Stomach (tissue), 4 donors: Measurements from ENCODE around the gene HOXC11.

Source experiments
- EP300 ChIP-seq: sonication (generic); formaldehyde crosslinking; IDR thresholded peaks from one replicate; pipeline ENCODE4 v1.6.1; 2017; ENCODE audit warnings: antibody characterized with exemption
- POLR2A ChIP-seq, 4 donors: fragments of 450-650 bp; IDR thresholded peaks; one replicate each; pipeline ENCODE4 v1.6.1; 2016; ENCODE audit warnings: antibody characterized with exemption in 4 of 4, control low read depth in 2 of 4, mild to moderate bottlenecking in 1 of 4, moderate library complexity in 1 of 4
- POLR2AphosphoS5 ChIP-seq, 3 donors: sonication (generic); formaldehyde crosslinking; IDR thresholded peaks; one replicate each; pipeline ENCODE4 v1.6.1; 2016; ENCODE audit warnings: antibody characterized with exemption in 3 of 3
- TF ChIP-seq, protein P1 (sequence below), 7 experiments: fragments of 450-650 bp in 4 of 7; fragments of 200-600 bp in 3 of 7; sonication (generic) in 3 of 7; IDR thresholded peaks; one replicate each; pipeline ENCODE4 v1.5.1; 2016 to 2019; ENCODE audit warnings: antibody characterized with exemption in 7 of 7, control low read depth in 2 of 7, mild to moderate bottlenecking in 1 of 7

GRCh38 chr12:53989227-53990113 is 16.5 kb downstream of the HOXC11 start:
- TF ChIP-seq POLR2AphosphoS5 (IDR thresholded peaks at IDR 0.05) (no peak), POLR2A (IDR thresholded peaks at IDR 0.05) (no peak), EP300 (no peak)
- TF ChIP-seq, protein P1, sequence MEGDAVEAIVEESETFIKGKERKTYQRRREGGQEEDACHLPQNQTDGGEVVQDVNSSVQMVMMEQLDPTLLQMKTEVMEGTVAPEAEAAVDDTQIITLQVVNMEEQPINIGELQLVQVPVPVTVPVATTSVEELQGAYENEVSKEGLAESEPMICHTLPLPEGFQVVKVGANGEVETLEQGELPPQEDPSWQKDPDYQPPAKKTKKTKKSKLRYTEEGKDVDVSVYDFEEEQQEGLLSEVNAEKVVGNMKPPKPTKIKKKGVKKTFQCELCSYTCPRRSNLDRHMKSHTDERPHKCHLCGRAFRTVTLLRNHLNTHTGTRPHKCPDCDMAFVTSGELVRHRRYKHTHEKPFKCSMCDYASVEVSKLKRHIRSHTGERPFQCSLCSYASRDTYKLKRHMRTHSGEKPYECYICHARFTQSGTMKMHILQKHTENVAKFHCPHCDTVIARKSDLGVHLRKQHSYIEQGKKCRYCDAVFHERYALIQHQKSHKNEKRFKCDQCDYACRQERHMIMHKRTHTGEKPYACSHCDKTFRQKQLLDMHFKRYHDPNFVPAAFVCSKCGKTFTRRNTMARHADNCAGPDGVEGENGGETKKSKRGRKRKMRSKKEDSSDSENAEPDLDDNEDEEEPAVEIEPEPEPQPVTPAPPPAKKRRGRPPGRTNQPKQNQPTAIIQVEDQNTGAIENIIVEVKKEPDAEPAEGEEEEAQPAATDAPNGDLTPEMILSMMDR (IDR thresholded peaks at IDR 0.05): no peak
